ENCODE data around the gene NME7. TPM values are rescaled to one million over a fixed set of nuclear protein-coding genes. Genes with fewer than 3 reads are reported as not detected.

Gene NME7
- total RNA-seq, 1 experiment from 2014 or later, result 34.2 TPM

- Histone ChIP-seq H3K36me3 (ENCODE audit: insufficient read depth, low read length, poor library complexity, severe bottlenecking) (no peaks in the 10 kb centered on the region), H3K9me3 (ENCODE audit: low read depth, low read length, poor library complexity, severe bottlenecking) (no peaks in the 10 kb centered on the region), H3K4me1 (ENCODE audit: insufficient read depth, low read length, poor library complexity, severe bottlenecking) (no peaks in the 10 kb centered on the region), H3K4me3 (ENCODE audit: low read depth, low read length, poor library complexity, severe bottlenecking) (no peak overlapping the region), H3K27me3 (replicated peaks; ENCODE audit: insufficient read depth, low read depth, low read length, poor library complexity) (no peaks in the 10 kb centered on the region), H3K27ac (ENCODE audit: low read depth, low read length, poor library complexity, severe bottlenecking) (no peak overlapping the region)
- CTCF ChIA-PET, result no interaction called here
- intact Hi-C loops (cut with micrococcal nuclease; ENCODE audit: unreplicated experiment), result no loop called here
- BruUV-seq (replicated peaks), result no TSS peak
- TF ChIP-seq CTCF (conservative IDR thresholded peaks at IDR 0.05; ENCODE audit: low read depth, low read length), result no peak
- no peak for TF ChIP-seq EZH2 (IDR thresholded peaks at IDR 0.05; ENCODE audit: borderline replicate concordance, low read depth, low read length, poor library complexity, severe bottlenecking)
- POLR2A ChIA-PET (ENCODE audit: low non-redundant PET), result no interaction called here
- no peak for DNase-seq (ENCODE audit: low spot score)
Measured at GRCh38 chr1:169196581-169196980, 171.0 kb downstream of the NME7 start.

GRCh38 chr1:169196161-169196560 is 171.4 kb downstream of the NME7 start:
- Histone ChIP-seq H3K9me3 (ENCODE audit: low read depth, low read length, poor library complexity, severe bottlenecking) (no peaks in the 10 kb centered on the region), H3K36me3 (ENCODE audit: insufficient read depth, low read length, poor library complexity, severe bottlenecking) (no peaks in the 10 kb centered on the region), H3K27me3 (replicated peaks; ENCODE audit: insufficient read depth, low read depth, low read length, poor library complexity) (no peaks in the 10 kb centered on the region), H3K4me3 (ENCODE audit: low read depth, low read length, poor library complexity, severe bottlenecking) (no peak overlapping the region), H3K4me1 (ENCODE audit: insufficient read depth, low read length, poor library complexity, severe bottlenecking) (no peaks in the 10 kb centered on the region), H3K27ac (ENCODE audit: low read depth, low read length, poor library complexity, severe bottlenecking) (no peak overlapping the region)
- no peak for DNase-seq (ENCODE audit: low spot score)
- ChIA-PET CTCF (no interaction called here), POLR2A (ENCODE audit: low non-redundant PET) (no interaction called here)
- TF ChIP-seq EZH2 (IDR thresholded peaks at IDR 0.05; ENCODE audit: borderline replicate concordance, low read depth, low read length, poor library complexity, severe bottlenecking) (no peak), CTCF (conservative IDR thresholded peaks at IDR 0.05; ENCODE audit: low read depth, low read length) (no peak)
- intact Hi-C loops (cut with micrococcal nuclease; ENCODE audit: unreplicated experiment), result no loop called here
- no TSS peak for BruUV-seq (replicated peaks)

- no peak for DNase-seq (ENCODE audit: low spot score)
- BruUV-seq (replicated peaks), result no TSS peak
- CTCF ChIA-PET, result no interaction called here
- Histone ChIP-seq H3K27ac (ENCODE audit: low read depth, low read length, poor library complexity, severe bottlenecking) (no peak overlapping the region), H3K36me3 (ENCODE audit: insufficient read depth, low read length, poor library complexity, severe bottlenecking) (no peaks in the 10 kb centered on the region), H3K4me1 (ENCODE audit: insufficient read depth, low read length, poor library complexity, severe bottlenecking) (no peaks in the 10 kb centered on the region), H3K9me3 (ENCODE audit: low read depth, low read length, poor library complexity, severe bottlenecking) (no peaks in the 10 kb centered on the region), H3K27me3 (replicated peaks; ENCODE audit: insufficient read depth, low read depth, low read length, poor library complexity) (no peaks in the 10 kb centered on the region), H3K4me3 (ENCODE audit: low read depth, low read length, poor library complexity, severe bottlenecking) (no peak overlapping the region)
- TF ChIP-seq EZH2 (IDR thresholded peaks at IDR 0.05; ENCODE audit: borderline replicate concordance, low read depth, low read length, poor library complexity, severe bottlenecking), result no peak
- TF ChIP-seq CTCF (conservative IDR thresholded peaks at IDR 0.05; ENCODE audit: low read depth, low read length), result no peak
- intact Hi-C loops (cut with micrococcal nuclease; ENCODE audit: unreplicated experiment), result no loop called here
- POLR2A ChIA-PET (ENCODE audit: low non-redundant PET), result no interaction called here
Measured at GRCh38 chr1:169193191-169193850, 174.3 kb downstream of the NME7 start.

Data from A673 (cell line).